Skin of body (tissue), 2 donors: ENCODE results near the gene ACY1. TPM values are rescaled to one million over a fixed set of nuclear protein-coding genes. Genes with fewer than 3 reads are reported as not detected.

Experiments used
- small RNA-seq: library from RNA; depleted of rRNA; stranded (forward); fragments of <200 nt; gene quantifications from one replicate; pipeline ENCODE3, GENCODE V24; 2014; ENCODE audit warnings: low replicate concordance
- total RNA-seq: library from RNA; depleted of rRNA; stranded (reverse); fragments of >200 nt; gene quantifications from one replicate; pipeline ENCODE4 v1.2.3, GENCODE V29; 2014

Gene ACY1
- total RNA-seq, 1 donor from 2014 or later: 18.0 TPM

Small RNA genes within 50 kb of the gene (small RNA-seq; reads per million reads assigned to genes)
- gene AC115284.1: not detected

Other genes with a start within 250 kb of the ACY1 start
- gene IQCF6, start 204.3 kb upstream of the ACY1 start, total RNA-seq: not detected
- not detected for gene IQCF2, start 121.9 kb upstream of the ACY1 start, total RNA-seq
- not detected for gene IQCF5, start 107.9 kb upstream of the ACY1 start, total RNA-seq
- gene IQCF1, start 80.2 kb upstream of the ACY1 start, total RNA-seq: not detected
- gene RRP9, start 41.6 kb upstream of the ACY1 start, total RNA-seq: 9.8 TPM
- 3.7 TPM for gene PARP3, start 41.2 kb upstream of the ACY1 start, total RNA-seq
- gene GPR62, start 28.2 kb upstream of the ACY1 start, total RNA-seq: 0.20 TPM
- gene PCBP4, start 16.1 kb upstream of the ACY1 start, total RNA-seq: 13.6 TPM
- 10.9 TPM for gene ABHD14B, start 9.5 kb upstream of the ACY1 start, total RNA-seq
- 6.6 TPM for gene ABHD14A, start 8.5 kb upstream of the ACY1 start, total RNA-seq
- gene RPL29, start 12.4 kb downstream of the ACY1 start, total RNA-seq: 933 TPM
- gene DUSP7, start 73.0 kb downstream of the ACY1 start, total RNA-seq: 18.0 TPM
- 4.6 TPM for gene POC1A, start 170.9 kb downstream of the ACY1 start, total RNA-seq
- 31.4 TPM for gene ALAS1, start 214.6 kb downstream of the ACY1 start, total RNA-seq
- gene TLR9, start 242.1 kb downstream of the ACY1 start, total RNA-seq: not detected